GM19438 (cell line): ENCODE results near the gene CHPT1.

ENCODE experiments used
- ATAC-seq: cut with Tn5 transposase; IDR thresholded peaks from one replicate; pipeline ENCODE4 v1.9.1; 2021; ENCODE audit warnings: low read depth; ENCODE audit not compliant: unreplicated experiment

CHPT1 gene

DNA sequence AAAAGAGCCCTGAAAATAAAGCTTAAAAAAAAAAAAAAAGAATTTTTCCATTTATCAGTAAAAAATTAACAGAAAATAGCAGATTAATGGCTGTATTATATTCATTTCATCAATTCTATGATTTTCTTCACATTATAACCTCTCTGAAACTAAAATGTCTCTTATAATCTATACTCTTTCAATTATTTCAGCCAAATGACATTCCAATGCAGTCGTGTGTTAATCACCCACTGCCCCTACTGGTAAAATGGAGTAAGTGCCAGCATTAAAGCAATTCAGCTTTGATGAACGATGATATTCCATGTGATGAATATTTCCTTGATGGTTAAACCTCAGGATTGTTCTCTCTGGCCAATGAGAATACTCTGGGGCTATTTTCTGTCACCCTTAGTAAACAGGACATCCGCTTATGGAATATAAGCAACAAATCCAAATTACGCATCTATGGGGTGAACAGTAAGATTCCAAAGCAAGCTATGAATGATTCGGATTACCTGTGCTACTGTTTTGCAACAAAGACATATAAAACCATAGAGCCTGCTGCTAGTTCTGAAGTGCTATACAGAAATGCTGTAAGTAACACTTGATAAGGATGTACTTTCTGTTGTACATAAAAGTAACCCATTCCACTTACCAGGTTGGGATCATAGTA is 62.1 kb downstream of the CHPT1 start:
- ATAC-seq: no peak

GRCh38 chr12:101761350-101761749 is 63.9 kb downstream of the CHPT1 start:
- ATAC-seq: no peak

- ATAC-seq: no peak
Measured at GRCh38 chr12:101761781-101762180, 64.3 kb downstream of the CHPT1 start.

DNA sequence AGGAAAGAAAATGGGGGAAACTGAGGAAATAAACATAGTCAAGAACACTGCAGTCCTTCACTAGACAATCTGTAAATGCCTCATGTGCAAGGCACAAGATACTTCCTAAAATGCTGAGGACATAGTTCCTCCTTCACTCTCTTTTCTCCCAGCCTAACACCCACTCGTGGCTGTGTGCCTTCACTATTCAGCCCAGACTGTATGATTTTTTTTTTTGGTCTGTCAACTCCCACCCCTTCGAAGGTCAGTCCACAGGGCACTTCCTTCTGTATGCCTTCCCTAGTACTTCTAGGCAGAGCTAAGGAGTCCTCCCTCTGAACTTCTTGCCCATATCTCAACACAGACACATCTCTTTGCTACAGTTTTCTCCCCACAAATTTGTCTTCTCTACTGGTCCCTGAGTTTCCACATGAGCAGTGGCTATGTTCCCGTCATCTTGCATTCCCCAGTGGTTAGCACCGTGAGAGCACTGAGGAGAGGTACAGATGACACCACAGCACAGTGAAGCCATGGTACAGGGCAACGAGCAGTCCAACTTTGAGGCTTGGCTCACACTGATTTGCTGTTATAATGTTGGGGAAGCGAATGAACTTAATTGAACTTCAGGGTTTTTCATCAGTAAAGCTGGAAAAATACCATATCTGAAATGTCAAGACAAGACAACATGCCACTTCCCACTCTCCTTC is 65.9 kb downstream of the CHPT1 start:
- ATAC-seq: no peak

DNA sequence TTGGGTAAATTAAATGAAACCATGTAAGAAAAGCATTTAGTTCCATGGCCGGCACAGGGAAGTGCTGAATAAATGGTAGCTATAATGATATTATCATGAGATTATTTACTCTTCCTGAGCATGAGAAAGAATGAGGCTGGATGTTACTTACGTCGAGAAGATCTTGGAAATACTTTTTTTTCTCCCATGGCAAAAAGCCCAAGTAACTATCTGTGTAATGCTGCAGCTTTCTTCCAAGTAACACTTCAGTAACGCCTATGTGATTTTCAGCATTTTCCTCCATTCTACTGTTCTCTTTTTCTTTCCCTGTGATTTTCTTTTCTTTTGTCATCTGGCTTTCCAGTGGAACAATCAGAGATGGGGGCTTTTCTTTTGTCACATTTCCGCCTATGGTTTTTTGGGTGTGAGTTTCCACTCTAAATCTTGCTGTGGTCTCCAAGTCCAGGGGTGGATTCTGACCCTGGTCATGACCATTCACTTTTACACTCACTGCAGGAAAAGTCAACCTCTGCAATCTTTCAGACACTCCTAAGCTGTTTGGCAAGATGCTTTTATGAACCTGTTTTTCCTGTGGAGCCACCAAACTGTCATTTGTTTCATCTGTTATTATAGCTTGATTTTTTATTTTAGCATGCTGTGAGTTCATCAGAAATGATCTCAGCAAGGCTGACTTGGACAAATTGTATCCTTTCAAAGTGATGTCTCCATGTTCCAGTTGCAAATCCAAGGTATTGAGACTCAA is 66.8 kb downstream of the CHPT1 start:
- ATAC-seq: no peak

DNA sequence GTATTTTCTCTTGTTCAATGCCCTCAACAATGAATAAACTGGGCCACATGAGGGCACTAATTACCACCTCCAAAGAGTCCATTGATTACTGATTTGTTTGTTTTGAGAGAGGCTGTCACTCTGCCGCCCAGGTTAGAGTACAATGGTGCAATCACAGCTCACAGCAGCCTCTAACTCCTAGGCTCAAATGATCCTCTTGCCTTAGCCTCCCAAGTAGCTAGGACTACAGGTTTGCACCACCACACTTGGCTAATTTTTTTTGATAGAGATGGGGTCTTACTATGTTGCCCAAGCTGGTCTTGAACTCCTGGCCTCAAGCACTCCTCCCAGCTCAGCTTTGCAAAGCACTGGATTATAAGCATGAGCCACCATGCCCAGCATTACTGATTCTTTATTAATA is 70.1 kb downstream of the CHPT1 start:
- no peak for ATAC-seq

- no peak for ATAC-seq
Measured at GRCh38 chr12:101768781-101769180, 71.3 kb downstream of the CHPT1 start.

- ATAC-seq: no peak
Measured at GRCh38 chr12:101769865-101770264, 72.4 kb downstream of the CHPT1 start.

GRCh38 chr12:101772012-101772775 is 74.8 kb downstream of the CHPT1 start:
- ATAC-seq: no peak

GRCh38 chr12:101773650-101774162 is 76.3 kb downstream of the CHPT1 start:
- peak; percentile 83 for ATAC-seq

DNA sequence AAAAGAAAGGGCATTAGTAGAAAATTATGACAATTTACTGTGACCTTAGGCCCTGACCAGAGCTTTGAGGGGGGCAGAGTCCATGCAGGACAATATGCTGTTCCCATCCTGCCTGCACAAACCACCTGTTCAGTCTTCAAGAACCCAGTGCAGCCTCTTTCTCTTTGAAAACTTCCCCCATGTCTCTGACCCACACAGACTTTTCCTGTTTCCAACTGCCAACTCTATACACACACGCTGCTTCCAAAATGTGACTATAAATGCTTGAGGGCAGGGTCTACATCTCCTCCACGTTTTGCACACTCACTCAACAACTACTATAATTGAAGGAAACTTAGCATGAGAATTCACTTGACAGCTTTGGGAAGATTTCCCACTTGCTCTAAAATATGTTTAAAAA is 78.4 kb downstream of the CHPT1 start:
- ATAC-seq: no peak

GRCh38 chr12:101777485-101777884 is 80.0 kb downstream of the CHPT1 start:
- ATAC-seq: no peak

GRCh38 chr12:101777978-101778377 is 80.5 kb downstream of the CHPT1 start:
- no peak for ATAC-seq
